ENCODE data around the gene AGAP1.

Gene AGAP1

GRCh38 chr2:235641956-235642355, 148.1 kb downstream of the AGAP1 start:
- DNase-seq: no peak

DNA sequence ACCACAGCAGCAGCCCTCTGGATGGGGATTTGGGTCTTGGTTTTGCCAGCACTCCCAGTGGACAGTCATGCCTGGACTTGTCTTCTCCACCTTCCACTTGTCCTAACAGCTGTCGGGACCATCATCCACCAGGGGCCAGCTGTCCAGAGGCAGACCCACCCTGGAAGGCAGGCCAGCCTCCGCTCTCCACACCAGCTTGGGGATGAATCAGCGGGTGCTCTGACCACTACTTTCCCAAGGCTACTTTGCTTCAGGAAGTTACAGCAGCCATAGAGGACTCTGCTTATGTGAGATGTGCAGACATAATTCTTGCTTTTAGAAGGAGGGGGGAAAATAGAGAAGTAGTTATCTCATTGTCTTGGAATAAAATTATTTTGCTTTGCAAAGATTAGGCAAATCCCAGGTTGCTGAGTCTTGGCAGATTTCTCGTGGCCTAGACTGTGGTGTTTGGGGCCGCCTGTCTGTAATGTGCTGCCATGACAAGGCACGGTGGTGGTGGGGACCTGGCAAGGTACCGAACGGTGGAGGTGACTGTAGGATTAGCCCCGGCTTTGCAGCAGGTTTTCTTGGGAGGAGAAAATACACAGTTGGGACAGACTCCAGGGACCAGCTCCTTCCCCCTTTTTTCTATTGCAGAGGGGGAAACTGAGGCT, 148.7 kb downstream of the AGAP1 start:
- DNase-seq: peak; percentile 21

- DNase-seq: peak; percentile 79
Measured at GRCh38 chr2:235643680-235644511, 150.1 kb downstream of the AGAP1 start.

GRCh38 chr2:235647264-235647663, 153.4 kb downstream of the AGAP1 start:
- DNase-seq: no peak

DNA sequence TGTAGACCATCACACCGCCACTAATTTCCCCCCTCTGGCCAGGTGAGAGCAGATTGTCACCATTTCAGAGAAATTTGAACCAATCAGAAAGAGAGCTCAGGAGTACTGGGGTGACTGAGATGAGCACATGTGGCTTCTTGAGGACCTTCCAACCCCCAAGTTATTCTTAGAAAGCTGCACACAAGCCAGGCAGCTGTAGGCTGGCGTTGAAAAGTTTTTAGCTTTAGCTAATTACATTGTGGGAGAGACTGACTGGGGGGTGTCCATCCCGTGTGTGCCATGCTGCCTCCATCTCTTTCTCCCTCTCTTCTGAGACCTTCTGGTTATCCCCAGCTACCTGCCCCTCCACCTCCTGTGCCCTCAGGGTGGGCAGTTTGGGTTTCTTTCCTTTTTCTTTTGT, 154.0 kb downstream of the AGAP1 start:
- DNase-seq: no peak

- DNase-seq: no peak
Measured at GRCh38 chr2:235649418-235649817, 155.6 kb downstream of the AGAP1 start.

DNA sequence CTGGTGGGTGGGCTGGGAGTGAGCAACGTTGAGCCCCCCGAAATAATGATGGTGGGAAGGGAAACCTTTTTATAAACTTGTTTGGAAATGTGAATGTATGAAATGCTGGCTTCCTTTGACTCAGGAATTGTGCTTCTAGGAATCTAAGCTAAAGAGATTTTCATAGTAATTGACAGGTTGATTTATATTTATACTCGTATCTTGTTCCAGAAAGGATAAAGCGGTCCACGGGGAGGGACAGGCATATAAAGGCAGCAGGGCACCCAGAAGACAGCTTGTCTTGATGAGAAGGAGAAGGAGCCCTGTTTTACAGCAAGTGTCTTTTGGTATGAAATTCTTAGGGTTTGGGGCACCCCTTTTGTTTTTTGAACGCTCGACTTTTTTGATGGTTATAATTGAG, 157.8 kb downstream of the AGAP1 start:
- DNase-seq: no peak

DNA sequence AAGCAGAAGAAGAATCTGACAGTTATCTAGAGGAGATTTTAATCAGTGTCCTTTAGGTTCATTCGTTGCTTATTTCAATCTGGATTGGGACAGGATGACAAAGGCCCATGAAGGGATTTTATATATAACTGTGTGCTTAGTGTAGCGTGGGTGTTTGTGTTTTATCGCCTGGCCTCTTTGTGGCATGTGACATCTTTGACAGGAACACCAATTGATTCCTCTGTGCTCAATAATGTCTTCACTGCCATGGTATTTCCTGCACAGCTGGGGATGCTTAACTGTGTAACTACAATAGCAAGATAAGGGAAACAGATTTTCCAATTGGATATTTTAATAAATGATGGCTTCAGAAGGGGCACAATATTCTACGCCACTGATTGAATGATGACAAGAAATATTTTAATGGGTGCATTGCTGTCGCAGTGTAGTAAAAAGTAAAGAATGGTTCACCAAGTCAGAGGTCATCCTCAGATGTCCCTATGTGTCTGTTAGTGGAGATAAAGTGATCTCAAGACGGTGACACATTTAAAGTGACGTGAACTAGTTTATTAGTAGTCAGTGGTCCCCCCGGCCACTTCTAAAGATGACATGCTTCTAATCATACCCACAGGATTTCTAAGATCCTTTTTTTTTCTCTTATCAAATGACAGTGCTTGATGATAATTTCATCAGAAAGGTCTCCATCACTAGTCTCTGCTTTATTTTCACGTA, 160.4 kb downstream of the AGAP1 start:
- DNase-seq: no peak

DNA sequence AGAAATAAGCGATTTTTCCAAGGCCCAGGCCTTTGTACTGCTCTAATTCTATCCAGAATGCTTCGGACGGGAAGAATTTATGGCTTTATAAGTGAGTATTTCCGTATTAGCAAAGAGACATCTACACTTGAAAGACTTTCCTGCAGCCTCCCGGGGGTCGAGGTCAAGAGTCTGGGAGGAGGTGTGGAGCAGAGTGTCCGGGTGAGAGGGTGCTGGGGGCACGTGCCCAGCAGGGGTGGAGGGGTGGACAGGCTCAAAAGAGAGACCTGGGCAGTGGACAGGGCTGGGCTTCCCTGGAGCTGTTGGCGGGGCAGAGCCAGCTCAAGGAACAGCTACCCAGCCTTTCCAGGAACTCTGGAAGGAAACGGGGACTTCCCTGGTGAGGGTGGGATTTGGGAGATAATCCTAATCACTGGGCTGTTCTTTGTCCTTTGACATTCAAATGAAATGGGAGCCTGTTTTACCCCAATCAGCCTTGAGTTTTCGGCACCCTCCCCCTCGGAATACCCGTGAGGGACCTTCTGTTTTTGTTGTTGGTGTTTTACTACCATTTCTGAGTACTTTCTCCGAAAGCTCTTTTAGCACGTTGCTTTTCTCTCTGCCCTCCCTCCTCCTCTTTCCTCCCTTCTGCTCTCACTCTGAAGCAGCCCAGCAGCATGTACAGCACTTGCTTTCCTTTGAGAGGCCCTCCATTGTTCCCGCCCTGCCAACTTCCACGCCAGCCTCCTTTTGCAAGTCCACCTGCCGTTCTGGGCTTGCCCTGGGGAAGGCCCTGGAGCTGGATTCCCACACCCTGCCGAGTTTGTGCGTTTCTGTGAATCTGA, 164.7 kb downstream of the AGAP1 start:
- no peak for DNase-seq

DNA sequence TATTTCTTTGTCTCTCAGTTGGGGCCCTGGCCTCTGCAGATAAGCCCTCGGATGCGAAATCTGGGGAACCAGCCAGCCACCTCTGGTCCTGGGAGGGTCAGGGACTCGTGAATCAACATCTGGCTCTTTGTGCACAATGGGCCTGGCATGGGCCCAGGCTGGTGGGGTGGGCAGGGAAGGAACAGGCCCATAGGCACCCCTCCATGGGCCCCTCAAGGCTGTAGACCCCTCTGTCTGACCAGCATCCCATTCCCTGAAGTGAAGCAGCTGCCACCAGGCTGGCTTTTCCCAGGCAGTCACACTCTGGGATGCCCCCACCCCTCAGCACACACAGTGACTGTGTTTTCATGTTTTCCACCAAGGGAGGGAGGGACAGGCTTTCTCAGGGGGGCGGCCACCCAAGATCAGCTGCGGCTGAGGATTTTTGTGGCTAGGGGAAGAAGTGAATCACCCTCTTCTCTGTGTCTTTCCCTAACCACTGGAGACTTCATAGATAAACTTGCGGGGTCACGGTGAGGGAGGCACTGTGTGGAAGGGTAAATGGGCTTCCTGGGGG, 166.0 kb downstream of the AGAP1 start:
- DNase-seq: peak; percentile 32

DNA sequence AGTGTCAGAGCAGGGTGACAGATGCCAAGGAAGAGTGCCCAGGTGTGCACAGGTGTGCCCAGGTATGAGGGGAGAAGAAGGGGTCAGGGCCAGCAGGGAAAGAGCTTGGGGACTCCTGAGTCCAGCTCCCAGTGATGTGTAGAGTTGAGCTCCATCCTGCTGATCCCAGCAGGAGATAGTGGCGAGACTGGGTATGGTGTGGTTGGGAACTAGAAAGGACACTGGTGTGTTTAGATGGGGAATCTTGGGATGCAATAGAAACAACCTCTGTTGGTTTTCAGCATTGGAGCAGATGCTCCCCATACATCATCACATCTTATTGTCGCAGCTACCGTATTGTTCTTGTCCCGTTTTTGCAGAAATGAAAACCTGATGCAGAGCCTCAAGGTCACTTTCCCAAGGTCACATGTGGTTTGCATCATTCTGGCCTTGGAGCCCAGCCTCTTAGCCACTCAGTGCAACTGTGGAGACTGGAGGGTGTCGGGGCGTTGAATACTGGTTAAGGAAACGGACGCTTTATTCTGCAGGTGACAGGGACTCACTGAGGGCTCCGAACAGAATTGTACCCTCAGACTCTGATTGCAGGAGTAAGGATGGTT, 166.7 kb downstream of the AGAP1 start:
- no peak for DNase-seq

GRCh38 chr2:235661167-235661937, 167.5 kb downstream of the AGAP1 start:
- no peak for DNase-seq

- no peak for DNase-seq
Measured at GRCh38 chr2:235661952-235662351, 168.1 kb downstream of the AGAP1 start.

DNA sequence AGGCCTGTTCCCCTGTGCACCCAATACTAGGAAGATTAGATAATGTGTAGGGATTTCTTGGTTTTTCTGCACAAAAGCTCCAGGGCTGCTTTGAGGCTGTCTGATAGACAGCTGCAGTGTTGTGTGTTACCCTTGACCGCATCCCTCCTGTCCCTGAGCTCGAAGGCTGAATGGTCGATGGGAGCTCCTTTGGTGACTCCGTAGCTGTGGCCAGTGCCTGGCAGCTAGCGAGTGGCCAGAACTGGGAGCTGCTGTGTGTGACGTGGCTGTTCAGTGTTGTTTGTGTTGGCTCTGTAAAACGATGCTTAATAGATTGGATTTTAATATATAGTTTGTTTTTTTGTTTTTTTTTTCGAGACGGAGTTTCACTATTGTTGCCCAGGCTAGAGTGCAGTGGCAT, 170.0 kb downstream of the AGAP1 start:
- no peak for DNase-seq

- no peak for DNase-seq
Measured at GRCh38 chr2:235665661-235666212, 171.9 kb downstream of the AGAP1 start.

DNA sequence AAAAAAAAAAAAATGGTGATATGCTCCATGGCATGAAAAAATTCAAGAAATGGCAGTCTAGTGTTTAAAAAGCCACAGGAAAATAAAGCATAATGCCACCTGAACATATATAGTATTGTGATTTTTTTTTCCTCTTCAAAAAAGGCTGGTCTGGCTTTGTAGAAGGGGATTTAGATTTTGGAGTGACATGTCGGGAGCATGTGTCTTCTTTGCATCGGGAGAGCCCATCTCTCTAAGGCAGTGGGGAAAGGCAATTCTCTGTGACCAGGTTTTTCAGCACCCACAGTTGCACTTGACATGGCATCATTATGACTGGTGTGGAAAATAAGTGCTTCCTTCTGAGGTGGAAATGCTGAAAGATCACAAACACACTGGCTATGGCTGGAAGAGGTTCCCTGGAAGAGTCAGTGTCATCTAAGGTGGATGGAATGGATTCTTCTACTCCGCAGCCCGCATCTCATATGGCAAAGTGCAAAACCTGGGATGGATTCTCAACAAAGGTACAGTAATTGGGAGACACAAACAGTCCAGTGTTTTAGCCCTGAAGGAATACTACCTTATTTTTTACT, 172.5 kb downstream of the AGAP1 start:
- peak; percentile 55 for DNase-seq

DNA sequence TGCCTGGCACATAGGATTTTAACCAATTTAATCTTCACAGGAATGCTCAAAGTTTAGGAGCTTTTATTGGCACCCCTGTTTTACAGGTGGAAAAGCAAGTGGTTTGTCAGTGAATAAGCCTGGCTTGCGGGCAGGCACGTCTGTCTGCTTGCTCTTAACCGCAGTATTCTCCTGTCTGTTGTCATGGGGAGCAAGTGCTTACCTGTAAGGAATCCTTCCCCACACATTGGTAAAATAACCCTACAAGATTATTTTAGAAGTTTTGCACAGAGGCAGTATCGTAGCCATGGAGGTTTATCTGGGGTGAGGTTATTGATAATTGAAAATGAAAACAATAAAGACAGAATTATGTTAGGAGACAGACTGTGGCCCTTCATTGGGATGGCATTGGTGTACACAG, 174.9 kb downstream of the AGAP1 start:
- DNase-seq: no peak

- DNase-seq: peak; percentile 59
Measured at GRCh38 chr2:235669269-235669831, 175.5 kb downstream of the AGAP1 start.

- peak; percentile 37 for DNase-seq
Measured at GRCh38 chr2:235669983-235670962, 176.4 kb downstream of the AGAP1 start.
